NB4 (cell line): ENCODE results near the gene CMC1.

Experiments used
- DNase-seq: peaks from one replicate; pipeline ENCODE4 v3.0.0; 2010; ENCODE audit warnings: low read depth
- H3K4me3 ChIP-seq: one replicate; pipeline ENCODE4 v1.5.1; 2011; ENCODE audit warnings: mild to moderate bottlenecking, low read depth, low read length, moderate library complexity
- CTCF ChIP-seq: IDR thresholded peaks from one replicate; pipeline ENCODE4 v1.5.1; 2012; ENCODE audit warnings: low read depth, low read length
- MAX ChIP-seq: IDR thresholded peaks from 2 replicates; pipeline ENCODE4 v1.6.1; 2011; ENCODE audit warnings: low read depth, low read length
- MYC ChIP-seq: IDR thresholded peaks from 2 replicates; pipeline ENCODE4 v1.6.1; 2011; ENCODE audit warnings: low read depth, low read length
- POLR2A ChIP-seq: IDR thresholded peaks from 2 replicates; pipeline ENCODE4 v1.6.1; 2011; ENCODE audit warnings: mild to moderate bottlenecking; ENCODE audit not compliant: insufficient read length; ENCODE audit errors: extremely low read depth

Gene CMC1

GRCh38 chr3:28273837-28274236, 32.4 kb downstream of the CMC1 start:
- TF ChIP-seq MYC (no peak), MAX (no peak), CTCF (no peak), POLR2A (no peak)
- DNase-seq, result no peak
- H3K4me3 ChIP-seq, result no peak overlapping the region

GRCh38 chr3:28278918-28279317, 37.5 kb downstream of the CMC1 start:
- TF ChIP-seq POLR2A, result no peak
- no peak for TF ChIP-seq CTCF
- TF ChIP-seq MAX, result no peak
- TF ChIP-seq MYC, result no peak
- H3K4me3 ChIP-seq, result no peak overlapping the region
- DNase-seq, result no peak

- H3K4me3 ChIP-seq, result no peak overlapping the region
- no peak for TF ChIP-seq POLR2A
- no peak for TF ChIP-seq CTCF
- no peak for DNase-seq
These were observed 38.4 kb downstream of the CMC1 start for GRCh38 chr3:28279770-28280169.

- H3K4me3 ChIP-seq, result no peak overlapping the region
- TF ChIP-seq MAX, result no peak
- no peak for TF ChIP-seq POLR2A
- no peak for TF ChIP-seq MYC
- no peak for TF ChIP-seq CTCF
- DNase-seq, result no peak
These were observed 39.4 kb downstream of the CMC1 start for GRCh38 chr3:28280781-28281180.

GRCh38 chr3:28286595-28286994, 45.2 kb downstream of the CMC1 start:
- peak; percentile 56 for DNase-seq
- no peak overlapping the region for H3K4me3 ChIP-seq
- peak; percentile 43 for TF ChIP-seq CTCF
- TF ChIP-seq MAX, result no peak
- TF ChIP-seq MYC, result no peak

- no peak for TF ChIP-seq POLR2A
- TF ChIP-seq MYC, result no peak
- no peak for TF ChIP-seq MAX
- no peak for TF ChIP-seq CTCF
- no peak overlapping the region for H3K4me3 ChIP-seq
- DNase-seq, result no peak
These were observed 45.6 kb downstream of the CMC1 start for GRCh38 chr3:28287046-28287445.
